Retina (tissue), 1 donor: Measurements from ENCODE around the gene NPPB.

Source experiments
- DNase-seq: peaks from one replicate; pipeline ENCODE4 v3.0.0-alpha.2; 2016

NPPB gene

DNA sequence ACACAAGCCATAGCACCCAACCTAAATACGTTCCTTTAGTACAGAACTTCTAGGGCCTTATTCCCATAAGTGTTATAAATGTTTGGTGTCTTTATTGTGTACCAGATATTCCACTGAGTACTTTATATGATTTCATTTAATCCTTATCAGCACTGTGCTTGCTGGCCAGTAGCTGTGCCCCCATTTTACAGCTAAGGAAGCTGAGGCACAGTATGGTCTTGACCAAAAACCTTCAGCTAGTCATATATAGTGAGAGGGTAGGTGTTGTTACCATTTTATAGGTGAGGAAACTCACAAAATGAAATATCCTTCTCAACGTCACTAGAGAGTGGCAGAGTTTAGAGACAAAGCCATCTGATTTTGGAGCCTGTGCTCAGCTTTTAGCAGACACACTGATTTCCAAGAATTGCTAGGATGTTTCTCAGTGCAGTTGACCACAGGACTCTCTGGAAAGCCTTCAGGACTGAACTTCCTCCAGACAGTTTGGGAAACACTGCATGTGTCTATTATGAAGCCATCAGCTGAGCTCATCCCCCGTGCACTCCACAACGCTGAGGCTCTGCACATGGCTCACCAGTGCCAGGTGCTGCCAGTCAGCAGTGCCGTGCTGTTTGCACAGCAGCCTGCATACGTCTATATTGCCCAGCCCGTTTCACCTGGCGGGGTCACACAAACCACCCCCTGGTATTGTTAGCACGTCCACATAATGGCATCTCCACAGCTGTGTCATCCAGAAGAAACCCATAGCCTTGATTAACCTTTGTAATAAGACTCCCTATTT lies 26.6 kb downstream of the NPPB start:
- no peak for DNase-seq

DNA sequence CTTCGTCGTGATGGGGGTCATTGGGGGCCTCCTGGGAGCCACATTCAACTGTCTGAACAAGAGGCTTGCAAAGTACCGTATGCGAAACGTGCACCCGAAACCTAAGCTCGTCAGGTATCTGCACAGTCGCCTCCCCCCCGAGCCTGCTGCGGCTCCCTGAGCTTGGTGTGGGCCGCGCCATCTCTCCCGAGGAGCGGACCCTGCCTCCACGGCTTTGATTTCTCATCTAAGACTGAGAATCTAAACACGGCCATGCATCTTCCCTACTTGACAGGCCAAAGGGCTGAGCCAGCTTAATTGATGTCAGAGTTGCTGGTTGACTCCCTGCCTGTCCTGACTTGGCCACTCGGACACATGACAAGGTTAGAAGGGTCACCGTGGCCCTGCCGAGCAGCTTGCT lies 30.2 kb downstream of the NPPB start:
- no peak for DNase-seq

DNA sequence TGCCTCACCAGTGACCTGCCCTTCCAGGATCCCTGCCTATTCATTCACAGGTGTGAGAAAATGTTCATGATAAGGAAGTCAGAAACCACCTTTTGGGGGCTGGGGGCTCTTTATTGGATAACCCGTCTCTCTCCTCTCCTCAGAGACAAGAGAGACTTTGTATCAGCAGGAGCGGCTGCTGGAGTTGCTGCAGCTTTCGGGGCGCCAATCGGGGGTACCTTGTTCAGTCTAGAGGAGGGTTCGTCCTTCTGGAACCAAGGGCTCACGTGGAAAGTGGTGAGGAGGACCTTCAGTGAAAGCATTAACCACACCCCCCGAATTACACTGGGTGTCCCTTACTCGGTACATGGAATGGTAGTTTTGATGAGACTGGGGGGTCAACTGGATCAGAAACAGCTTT lies 31.8 kb downstream of the NPPB start:
- no peak for DNase-seq

DNA sequence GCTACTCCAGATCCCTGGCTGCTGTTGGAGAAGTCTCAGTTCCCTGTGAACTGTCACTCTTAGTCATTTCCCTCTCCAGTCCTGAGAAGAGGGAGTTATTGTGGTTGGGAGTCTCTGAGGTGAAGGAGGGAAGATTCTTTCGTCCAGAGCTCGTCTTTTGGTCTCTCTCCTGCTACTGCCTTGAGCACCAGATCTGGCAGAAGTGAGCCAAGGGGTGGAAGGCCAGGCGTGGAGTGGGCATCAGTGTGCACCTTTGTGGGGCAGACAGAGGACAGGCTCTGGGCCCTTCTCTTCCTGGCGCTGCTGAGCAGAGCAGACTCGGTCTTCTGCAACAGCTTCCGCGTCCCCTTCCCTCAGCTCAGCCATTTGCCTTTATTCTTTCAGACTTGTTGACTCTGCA lies 33.6 kb downstream of the NPPB start:
- DNase-seq: no peak

DNA sequence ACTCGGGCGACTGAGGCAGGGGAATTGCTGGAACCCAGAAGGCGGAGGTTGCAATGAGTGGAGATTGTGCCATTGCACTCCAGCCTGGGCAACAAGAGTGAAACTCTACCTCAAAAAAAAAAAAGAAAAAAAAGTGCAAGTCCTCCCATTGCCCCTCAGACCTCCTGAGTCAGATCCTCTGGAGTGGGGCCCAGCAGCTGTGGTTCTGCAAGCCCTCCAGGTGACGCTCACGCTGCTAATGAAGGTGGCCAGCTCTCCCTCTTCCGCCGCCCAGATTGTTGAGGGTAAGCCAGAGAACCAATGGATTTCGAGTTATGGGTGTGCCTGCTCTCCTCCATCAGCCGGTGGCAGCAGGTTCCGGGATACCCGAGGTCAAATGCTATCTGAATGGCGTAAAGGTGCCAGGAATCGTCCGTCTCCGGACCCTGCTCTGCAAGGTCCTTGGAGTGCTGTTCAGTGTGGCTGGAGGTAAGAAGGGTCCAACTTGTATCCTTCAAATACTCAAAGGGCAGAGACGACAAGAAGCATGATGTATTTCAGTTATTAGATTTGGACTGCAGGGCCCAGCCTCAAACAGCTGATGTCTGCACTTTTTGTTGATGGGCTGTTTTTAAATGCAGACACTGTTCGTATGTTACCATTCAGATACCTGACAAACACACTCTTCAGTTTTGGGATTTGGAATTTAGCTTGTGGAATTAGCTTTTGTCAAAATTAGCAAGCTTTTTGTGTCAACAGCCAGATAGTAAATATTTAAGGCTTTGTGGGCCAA lies 35.2 kb downstream of the NPPB start:
- DNase-seq: no peak

DNA sequence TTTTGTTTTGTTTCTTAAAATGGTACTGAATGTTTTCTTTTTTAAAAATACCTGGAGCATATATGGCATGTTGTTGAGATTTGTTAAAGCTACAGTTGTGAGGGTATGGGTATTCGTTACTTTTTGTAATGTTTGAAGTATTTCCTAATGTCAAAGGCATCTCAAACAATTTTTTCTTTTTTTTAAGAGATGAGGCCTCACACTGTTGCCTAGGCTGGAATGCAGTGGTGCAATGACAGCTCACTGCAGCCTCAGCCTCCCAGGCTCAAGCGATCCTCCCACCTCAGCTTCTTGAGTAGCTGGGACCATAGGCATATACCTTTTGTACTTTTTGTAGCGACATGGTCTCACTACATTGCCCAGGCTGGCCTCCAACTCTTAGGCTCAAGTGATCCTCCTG lies 36.7 kb downstream of the NPPB start:
- DNase-seq: no peak

DNA sequence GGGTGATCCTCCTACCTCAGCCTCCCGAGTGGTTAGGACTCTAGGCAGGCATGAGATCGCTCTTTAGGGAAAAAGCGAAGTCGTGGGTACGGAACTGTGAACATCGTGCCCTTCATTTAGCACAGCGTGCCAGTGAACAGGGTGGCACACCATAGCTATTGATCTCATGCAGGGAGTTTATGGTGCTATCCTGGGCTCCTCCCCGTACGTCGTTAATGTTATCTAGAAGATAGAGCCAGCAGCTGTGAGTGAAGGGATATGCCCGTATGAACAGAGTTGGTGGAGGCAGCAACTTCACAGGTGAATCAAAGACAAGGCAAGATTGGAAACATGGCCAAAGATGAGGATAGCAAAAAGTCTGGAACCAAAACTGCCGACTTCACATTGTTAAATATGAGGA lies 41.6 kb downstream of the NPPB start:
- DNase-seq: no peak

DNA sequence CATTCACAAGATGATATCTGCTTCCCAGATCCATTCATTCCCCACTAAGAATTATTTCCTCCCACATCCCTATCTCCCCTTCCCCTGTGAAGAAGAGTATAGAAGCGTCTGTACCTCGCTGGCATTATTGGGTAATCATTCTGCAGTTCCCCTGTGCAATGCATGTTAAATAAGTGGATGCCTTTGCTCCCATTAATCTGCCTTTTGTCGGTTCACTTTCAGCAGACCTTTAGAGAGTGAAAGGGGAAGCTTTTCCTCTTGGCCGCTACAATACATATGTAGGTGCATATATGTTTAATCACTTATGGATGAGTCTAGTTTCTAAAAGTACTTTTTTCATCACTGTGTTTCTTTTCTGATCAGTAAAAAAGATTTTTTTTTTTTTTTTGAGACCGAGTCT lies 45.7 kb downstream of the NPPB start:
- no peak for DNase-seq
